ENCODE measurements around the gene TF.

The TF gene

DNA sequence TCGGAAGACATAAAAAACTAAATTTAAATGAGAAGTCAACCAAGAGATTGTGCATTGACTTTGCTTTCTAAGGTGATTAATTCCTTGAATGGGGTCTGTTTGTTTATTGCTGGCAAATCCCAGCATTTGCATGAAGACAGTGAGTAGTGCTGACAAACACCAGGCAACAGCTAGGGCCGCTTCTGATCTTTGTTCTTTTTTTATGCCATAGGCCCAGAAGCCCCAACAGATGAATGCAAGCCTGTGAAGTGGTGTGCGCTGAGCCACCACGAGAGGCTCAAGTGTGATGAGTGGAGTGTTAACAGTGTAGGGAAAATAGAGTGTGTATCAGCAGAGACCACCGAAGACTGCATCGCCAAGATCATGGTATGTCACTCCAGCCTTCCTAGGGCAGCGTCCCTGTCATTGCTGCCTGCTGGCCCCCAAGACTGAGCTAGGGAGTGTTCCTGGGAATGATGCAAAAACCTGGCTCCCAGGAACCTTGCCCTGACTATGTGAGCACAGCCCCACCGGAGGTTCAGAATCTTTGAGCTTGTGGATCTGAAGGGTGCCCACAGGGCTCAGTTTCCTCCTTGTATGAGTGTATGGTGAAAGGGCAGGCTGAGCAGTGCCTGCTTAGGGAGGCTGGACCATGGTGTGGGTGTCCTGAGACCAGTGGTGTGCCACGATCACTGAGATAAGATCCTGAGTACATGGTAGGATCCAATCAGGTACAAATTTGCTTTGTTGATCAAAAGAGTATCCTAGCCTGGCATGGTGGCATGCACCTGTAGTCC lies 13.0 kb downstream of the TF start:
- no peak for TF ChIP-seq YY1 (IDR thresholded peaks at IDR 0.05; ENCODE audit: insufficient read depth, insufficient read length)
- no peak for TF ChIP-seq SUZ12 (IDR thresholded peaks at IDR 0.05; ENCODE audit: extremely low read depth, insufficient read depth, insufficient read length)
- no peak for TF ChIP-seq ZNF274 (IDR thresholded peaks at IDR 0.05; ENCODE audit: low read depth, low read length)
- no peaks in the 10 kb centered on the region for H3K36me3 ChIP-seq (ENCODE audit: insufficient read depth, insufficient read length, low read length)
- H3K9me3 ChIP-seq (ENCODE audit: insufficient read depth, low read length) = no peaks in the 10 kb centered on the region
- no peak overlapping the region for H3K4me3 ChIP-seq (ENCODE audit: insufficient read length, low read depth)
- peak; percentile 33 for DNase-seq (ENCODE audit: low read depth, low spot score)
- H3K9ac ChIP-seq (ENCODE audit: insufficient read length, low read depth) = peak overlapping the region; percentile 34
- H3K27me3 ChIP-seq (ENCODE audit: insufficient read depth, insufficient read length) = peaks cover 2% of the 10 kb centered on the region
- peaks cover 13% of the 10 kb centered on the region for H3K4me1 ChIP-seq (ENCODE audit: insufficient read depth, insufficient read length)

DNA sequence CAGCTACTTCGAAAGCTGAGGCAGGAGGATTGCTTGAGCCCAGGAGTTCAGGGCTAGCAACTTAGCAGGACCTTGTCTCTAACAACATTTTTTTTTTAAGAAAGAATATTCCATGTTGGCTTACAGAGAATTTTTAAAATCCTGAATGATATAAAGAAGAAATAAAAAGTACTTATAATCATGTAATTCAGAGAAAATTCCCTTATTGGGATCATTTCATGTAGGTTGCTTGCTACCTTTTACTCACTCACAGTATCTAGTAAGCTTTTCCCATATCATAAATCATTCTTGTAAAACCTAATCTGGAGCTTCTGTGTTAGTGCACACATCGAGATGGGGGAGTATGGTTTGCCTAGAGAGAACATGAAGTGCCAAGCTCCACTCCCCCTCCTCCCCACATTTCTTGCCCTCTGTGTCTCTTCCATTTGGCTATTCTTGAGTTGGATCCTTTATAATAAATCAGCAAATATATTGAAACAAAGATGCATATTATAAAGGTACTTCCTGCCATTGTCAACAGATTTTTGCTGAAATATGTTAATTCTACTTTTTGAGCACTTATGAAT lies 13.6 kb downstream of the TF start:
- peak overlapping the region; percentile 34 for H3K9ac ChIP-seq (ENCODE audit: insufficient read length, low read depth)
- H3K9me3 ChIP-seq (ENCODE audit: insufficient read depth, low read length) = no peaks in the 10 kb centered on the region
- peaks cover 2% of the 10 kb centered on the region for H3K27me3 ChIP-seq (ENCODE audit: insufficient read depth, insufficient read length)
- peaks cover 13% of the 10 kb centered on the region for H3K4me1 ChIP-seq (ENCODE audit: insufficient read depth, insufficient read length)
- no peak overlapping the region for H3K4me3 ChIP-seq (ENCODE audit: insufficient read length, low read depth)
- no peaks in the 10 kb centered on the region for H3K36me3 ChIP-seq (ENCODE audit: insufficient read depth, insufficient read length, low read length)
- no peak for TF ChIP-seq ZNF274 (IDR thresholded peaks at IDR 0.05; ENCODE audit: low read depth, low read length)
- no peak for TF ChIP-seq SUZ12 (IDR thresholded peaks at IDR 0.05; ENCODE audit: extremely low read depth, insufficient read depth, insufficient read length)
- no peak for TF ChIP-seq YY1 (IDR thresholded peaks at IDR 0.05; ENCODE audit: insufficient read depth, insufficient read length)
- DNase-seq (ENCODE audit: low read depth, low spot score) = no peak

DNA sequence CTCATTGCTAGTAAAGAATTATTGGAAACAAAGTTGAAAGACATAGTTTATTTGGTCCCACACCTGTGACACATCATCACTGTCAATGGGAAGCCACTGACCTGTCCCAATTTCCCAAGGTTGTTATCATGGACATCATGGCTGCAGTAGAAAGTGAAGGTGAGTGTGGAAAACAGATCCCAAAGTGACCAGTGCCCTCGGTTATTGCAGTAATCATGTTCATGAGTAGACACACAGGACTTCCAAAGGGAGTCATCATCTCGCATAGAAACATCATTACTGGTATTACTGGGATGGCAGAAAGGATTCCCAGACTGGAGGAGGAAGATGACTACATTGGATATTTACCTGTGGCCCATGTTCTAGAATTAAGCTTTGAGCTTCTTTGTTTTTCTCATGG lies 14.7 kb downstream of the TF start:
- Histone ChIP-seq H3K27me3 (ENCODE audit: insufficient read depth, insufficient read length) (no peaks in the 10 kb centered on the region), H3K36me3 (ENCODE audit: insufficient read depth, insufficient read length, low read length) (no peaks in the 10 kb centered on the region), H3K9ac (ENCODE audit: insufficient read length, low read depth) (no peak overlapping the region), H3K4me1 (ENCODE audit: insufficient read depth, insufficient read length) (peaks cover 13% of the 10 kb centered on the region), H3K9me3 (ENCODE audit: insufficient read depth, low read length) (no peaks in the 10 kb centered on the region), H3K4me3 (ENCODE audit: insufficient read length, low read depth) (no peak overlapping the region)
- TF ChIP-seq SUZ12 (IDR thresholded peaks at IDR 0.05; ENCODE audit: extremely low read depth, insufficient read depth, insufficient read length) (no peak), ZNF274 (IDR thresholded peaks at IDR 0.05; ENCODE audit: low read depth, low read length) (no peak), YY1 (IDR thresholded peaks at IDR 0.05; ENCODE audit: insufficient read depth, insufficient read length) (no peak)
- DNase-seq (ENCODE audit: low read depth, low spot score) = no peak

DNA sequence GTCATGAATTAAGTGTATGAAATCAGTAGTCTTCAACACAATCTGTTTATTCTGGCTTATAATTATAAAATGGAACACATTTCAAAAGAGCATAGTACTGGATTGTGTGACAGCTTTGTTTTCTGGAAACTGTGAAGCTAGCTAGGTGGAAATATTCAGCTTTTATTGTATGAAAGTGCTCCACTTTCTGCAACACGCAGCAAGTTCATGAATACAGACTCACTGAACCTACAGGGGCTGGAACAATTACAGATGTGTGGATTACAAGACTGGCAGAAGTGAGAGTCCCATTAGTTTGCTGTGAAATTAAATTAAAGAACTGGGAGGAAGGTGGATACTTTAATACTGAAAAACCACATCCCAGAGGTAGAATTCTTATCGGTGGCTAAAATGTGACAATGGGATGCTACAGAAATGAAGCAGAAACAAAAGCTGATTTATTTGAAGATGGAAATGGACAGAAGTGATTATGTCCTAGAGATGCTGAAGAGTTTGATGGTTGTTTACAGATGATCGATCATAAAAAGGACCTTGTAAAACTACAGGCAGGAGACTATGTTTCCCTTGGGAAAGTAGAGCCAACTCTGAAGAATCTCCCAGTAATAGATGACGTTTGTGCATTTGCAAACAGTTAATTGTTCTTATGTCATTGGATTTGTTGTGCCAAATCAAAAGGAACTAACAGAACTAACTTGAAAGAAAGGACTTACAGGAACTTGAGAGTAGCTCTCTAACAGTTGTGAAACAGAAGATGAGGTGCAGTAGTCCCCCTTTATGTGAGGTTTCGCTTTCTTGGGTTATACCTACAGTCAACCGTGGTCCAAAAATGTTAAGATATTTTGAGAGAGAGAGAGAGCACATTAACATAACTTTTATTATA lies 15.7 kb downstream of the TF start:
- H3K4me1 ChIP-seq (ENCODE audit: insufficient read depth, insufficient read length) = peaks cover 11% of the 10 kb centered on the region

DNA sequence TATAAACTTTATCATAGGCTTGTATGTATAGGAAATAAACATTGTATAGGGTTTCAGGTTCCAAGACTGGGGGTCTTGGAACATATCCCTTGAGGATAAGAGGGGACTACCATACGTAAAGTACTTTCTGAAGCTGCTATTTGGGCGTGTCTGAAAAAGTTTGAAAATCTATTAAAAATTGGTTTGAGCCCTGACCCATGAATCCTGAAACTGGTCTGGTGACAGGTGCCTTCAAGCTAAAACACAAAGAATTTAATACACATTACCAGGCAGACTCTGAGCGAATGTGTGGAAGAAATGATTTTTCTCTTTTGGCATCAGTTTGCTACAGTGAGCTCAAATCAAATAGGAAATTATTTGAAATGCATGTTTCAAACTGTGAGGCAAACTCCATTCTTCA lies 16.3 kb downstream of the TF start:
- H3K4me3 ChIP-seq (ENCODE audit: insufficient read length, low read depth) = no peak overlapping the region
- no peak for DNase-seq (ENCODE audit: low read depth, low spot score)
- no peaks in the 10 kb centered on the region for H3K36me3 ChIP-seq (ENCODE audit: insufficient read depth, insufficient read length, low read length)
- no peaks in the 10 kb centered on the region for H3K27me3 ChIP-seq (ENCODE audit: insufficient read depth, insufficient read length)
- H3K4me1 ChIP-seq (ENCODE audit: insufficient read depth, insufficient read length) = peaks cover 6% of the 10 kb centered on the region
- H3K9ac ChIP-seq (ENCODE audit: insufficient read length, low read depth) = no peak overlapping the region
- no peaks in the 10 kb centered on the region for H3K9me3 ChIP-seq (ENCODE audit: insufficient read depth, low read length)
- TF ChIP-seq YY1 (IDR thresholded peaks at IDR 0.05; ENCODE audit: insufficient read depth, insufficient read length) = no peak
- TF ChIP-seq SUZ12 (IDR thresholded peaks at IDR 0.05; ENCODE audit: extremely low read depth, insufficient read depth, insufficient read length) = no peak
- no peak for TF ChIP-seq ZNF274 (IDR thresholded peaks at IDR 0.05; ENCODE audit: low read depth, low read length)

More for the DNA sequence above, 15.7 kb downstream of the TF start:
- TF ChIP-seq SUZ12 (IDR thresholded peaks at IDR 0.05; ENCODE audit: extremely low read depth, insufficient read depth, insufficient read length) = no peak
- no peak for TF ChIP-seq YY1 (IDR thresholded peaks at IDR 0.05; ENCODE audit: insufficient read depth, insufficient read length)
- no peak for TF ChIP-seq ZNF274 (IDR thresholded peaks at IDR 0.05; ENCODE audit: low read depth, low read length)
- Histone ChIP-seq H3K9me3 (ENCODE audit: insufficient read depth, low read length) (no peaks in the 10 kb centered on the region), H3K9ac (ENCODE audit: insufficient read length, low read depth) (no peak overlapping the region), H3K36me3 (ENCODE audit: insufficient read depth, insufficient read length, low read length) (no peaks in the 10 kb centered on the region), H3K4me3 (ENCODE audit: insufficient read length, low read depth) (no peak overlapping the region), H3K27me3 (ENCODE audit: insufficient read depth, insufficient read length) (no peaks in the 10 kb centered on the region)
- no peak for DNase-seq (ENCODE audit: low read depth, low spot score)

DNA sequence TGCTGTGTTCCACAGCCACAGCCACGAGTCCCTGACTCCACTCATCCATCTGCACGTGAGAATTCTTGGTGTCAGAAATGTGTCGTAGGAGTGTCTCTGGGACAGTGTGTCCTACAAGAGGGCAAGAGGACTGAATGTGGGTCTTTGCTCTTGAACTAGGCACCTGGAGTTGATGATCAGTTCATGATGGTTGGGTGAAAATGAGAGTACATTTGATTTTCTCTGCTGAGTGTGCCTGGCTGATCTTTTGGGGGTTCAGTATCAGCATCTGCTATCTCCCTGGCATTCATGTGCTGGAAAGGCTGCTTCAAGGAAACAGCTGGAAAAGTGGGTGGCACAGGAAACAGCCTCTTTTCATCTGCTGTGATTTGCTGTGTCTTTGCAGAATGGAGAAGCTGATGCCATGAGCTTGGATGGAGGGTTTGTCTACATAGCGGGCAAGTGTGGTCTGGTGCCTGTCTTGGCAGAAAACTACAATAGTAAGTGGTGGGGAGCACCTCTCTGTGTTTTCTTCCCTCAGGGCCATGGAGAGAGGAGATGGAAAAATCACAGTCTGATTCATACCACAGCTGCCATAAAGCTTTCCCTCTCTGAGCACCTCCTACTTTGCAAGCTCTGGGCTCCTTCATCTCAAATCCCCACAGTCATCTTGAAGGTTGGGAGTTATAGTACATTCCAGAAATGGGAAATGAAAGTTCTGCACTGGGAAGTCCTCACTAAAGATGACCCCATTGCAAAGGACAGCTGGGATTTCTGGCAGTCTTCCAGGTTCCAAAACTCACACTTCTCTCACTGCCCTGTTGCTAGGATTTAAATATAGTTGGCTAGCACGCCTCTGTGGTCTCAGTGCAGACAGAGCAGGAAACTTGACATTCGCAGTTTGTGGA lies 17.8 kb downstream of the TF start:
- H3K4me3 ChIP-seq (ENCODE audit: insufficient read length, low read depth) = no peak overlapping the region
- peaks cover 6% of the 10 kb centered on the region for H3K4me1 ChIP-seq (ENCODE audit: insufficient read depth, insufficient read length)
- no peaks in the 10 kb centered on the region for H3K36me3 ChIP-seq (ENCODE audit: insufficient read depth, insufficient read length, low read length)
- H3K9me3 ChIP-seq (ENCODE audit: insufficient read depth, low read length) = no peaks in the 10 kb centered on the region
- TF ChIP-seq SUZ12 (IDR thresholded peaks at IDR 0.05; ENCODE audit: extremely low read depth, insufficient read depth, insufficient read length) = no peak
- no peak for TF ChIP-seq ZNF274 (IDR thresholded peaks at IDR 0.05; ENCODE audit: low read depth, low read length)
- no peak for TF ChIP-seq YY1 (IDR thresholded peaks at IDR 0.05; ENCODE audit: insufficient read depth, insufficient read length)
- DNase-seq (ENCODE audit: low read depth, low spot score) = no peak
- no peaks in the 10 kb centered on the region for H3K27me3 ChIP-seq (ENCODE audit: insufficient read depth, insufficient read length)
- no peak overlapping the region for H3K9ac ChIP-seq (ENCODE audit: insufficient read length, low read depth)
